ENCODE data around the gene CAMTA1.

Gene CAMTA1

DNA sequence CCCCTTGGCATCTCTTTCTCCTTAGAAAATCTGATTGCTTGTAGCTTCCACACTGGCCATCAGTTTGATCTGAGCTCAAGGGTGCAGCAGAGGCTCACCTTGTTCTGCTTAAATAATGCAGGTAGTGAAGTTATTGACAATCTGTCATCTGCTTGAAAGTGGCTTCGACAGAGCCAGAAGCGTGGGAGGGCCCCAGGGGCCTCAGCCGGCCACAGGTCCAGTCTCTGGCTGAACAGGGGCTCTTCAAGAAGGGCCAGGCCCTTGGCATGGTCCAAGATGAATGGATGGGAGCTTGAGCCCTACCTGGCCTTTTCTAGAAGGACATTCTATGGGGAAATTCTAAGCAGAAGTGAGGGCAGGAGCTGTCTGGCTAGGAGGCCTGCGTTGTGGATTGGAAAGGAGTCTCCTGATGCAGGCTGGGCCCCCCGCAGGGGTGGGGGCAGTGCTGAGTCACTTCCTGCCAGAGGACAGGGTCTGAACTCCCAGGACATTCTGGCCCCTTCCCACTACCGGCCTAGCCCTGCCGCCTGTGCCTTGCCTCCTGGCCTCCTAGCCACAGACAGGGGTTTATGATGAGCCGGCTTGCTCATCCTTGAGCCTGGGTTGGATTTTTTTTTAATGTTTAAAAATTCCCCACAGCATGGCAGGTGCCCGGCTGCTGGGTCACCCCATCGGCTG is 823.5 kb downstream of the CAMTA1 start:
- DNase-seq (ENCODE audit: low read depth, low spot score): peak; percentile 73

DNA sequence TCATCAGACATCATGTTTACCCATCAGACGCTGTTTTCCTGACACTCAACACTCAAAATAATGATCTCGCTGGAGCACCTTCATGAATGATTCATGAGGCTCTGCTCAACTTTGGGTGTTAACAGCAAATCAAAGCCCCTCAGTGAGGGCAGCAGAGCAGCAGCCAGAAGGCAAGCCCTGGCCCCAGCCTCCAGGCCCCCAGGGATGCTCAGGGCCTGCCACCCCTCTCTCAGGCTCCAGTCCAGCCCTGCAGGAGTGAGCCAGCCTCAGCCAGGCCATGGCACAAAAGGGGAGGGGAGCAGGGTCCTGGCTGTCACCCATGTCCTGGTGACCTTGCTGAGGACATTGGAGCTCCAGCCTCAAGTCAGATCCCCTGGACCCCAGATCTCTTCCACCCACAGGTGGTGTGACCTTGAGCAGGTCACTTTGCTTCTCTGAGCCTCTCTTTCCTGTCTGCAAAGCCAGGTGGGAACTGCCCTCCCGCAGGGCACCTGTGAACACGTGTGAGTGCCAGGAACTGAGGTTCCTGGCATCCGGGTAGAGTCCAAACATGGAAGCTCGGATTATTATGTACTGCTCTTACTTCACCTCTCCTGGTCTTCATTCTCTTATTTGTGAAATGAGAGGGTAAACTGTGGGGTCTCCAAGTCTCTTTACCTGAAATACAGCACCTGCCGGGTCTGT is 824.2 kb downstream of the CAMTA1 start:
- no peak for DNase-seq (ENCODE audit: low read depth, low spot score)

- DNase-seq (ENCODE audit: low read depth, low spot score): no peak
Observed at GRCh38 chr1:7610106-7610731, 825.0 kb downstream of the CAMTA1 start.

GRCh38 chr1:7610936-7611335 is 825.7 kb downstream of the CAMTA1 start:
- DNase-seq (ENCODE audit: low read depth, low spot score): no peak

- no peak for DNase-seq (ENCODE audit: low read depth, low spot score)
Observed at GRCh38 chr1:7611421-7612010, 826.3 kb downstream of the CAMTA1 start.

DNA sequence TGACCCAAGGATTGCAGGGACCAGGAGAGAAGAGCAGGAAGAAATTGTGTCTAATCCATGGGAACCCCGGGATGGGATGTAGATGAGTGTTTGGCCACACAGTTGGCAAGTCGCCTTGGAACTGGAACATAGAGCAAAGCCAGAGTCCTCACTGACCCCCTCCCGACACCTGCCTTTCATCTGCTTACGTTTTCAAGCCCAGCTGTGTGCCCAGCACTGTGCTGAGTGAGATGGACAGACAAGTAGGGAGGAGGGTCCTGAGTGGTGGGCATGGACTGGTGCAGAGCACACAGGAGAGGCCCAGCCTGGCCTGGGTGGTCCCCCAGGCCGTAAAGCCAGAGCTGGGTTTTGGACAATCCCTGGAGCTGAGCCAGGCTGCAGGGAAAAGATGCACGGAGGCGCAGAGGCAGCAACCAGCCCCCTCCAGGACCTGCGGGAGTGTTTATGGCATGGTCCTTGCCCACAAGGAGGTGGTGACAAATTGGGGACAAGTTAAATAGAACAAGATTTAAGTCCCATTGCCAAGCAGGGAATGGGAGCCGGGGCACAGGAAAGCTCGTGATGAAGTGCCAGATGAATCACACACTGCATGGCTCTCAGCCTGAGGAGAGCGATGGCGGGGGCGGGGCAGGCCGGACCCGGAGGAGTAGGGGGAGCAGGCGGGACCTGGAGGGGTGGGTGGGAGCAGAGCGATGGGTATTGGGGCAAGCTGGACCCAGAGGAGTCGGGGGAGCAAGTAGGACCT is 828.0 kb downstream of the CAMTA1 start:
- DNase-seq (ENCODE audit: low read depth, low spot score): no peak

- DNase-seq (ENCODE audit: low read depth, low spot score): no peak
Observed at GRCh38 chr1:7613851-7614205, 828.6 kb downstream of the CAMTA1 start.

GRCh38 chr1:7614576-7615074 is 829.4 kb downstream of the CAMTA1 start:
- no peak for DNase-seq (ENCODE audit: low read depth, low spot score)

DNA sequence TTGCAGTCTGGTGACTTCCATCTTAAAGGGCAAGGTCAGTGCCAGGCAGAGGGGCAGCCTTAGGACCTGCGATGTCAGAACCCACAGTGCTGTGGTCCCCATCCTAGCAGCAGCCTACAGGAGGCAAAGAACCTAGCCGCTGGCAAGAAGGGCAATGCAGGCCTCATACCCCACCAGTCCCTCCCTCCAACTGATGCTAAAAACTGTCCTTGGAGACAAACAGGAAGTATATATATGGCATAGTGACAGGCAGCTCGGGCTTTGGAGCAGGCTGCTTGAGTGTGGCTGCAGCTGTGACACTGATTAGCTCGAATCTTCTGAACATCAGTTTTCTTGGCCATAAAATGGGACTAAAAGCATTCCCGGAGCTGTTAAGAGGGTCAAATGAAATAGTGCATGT is 829.9 kb downstream of the CAMTA1 start:
- DNase-seq (ENCODE audit: low read depth, low spot score): no peak

DNA sequence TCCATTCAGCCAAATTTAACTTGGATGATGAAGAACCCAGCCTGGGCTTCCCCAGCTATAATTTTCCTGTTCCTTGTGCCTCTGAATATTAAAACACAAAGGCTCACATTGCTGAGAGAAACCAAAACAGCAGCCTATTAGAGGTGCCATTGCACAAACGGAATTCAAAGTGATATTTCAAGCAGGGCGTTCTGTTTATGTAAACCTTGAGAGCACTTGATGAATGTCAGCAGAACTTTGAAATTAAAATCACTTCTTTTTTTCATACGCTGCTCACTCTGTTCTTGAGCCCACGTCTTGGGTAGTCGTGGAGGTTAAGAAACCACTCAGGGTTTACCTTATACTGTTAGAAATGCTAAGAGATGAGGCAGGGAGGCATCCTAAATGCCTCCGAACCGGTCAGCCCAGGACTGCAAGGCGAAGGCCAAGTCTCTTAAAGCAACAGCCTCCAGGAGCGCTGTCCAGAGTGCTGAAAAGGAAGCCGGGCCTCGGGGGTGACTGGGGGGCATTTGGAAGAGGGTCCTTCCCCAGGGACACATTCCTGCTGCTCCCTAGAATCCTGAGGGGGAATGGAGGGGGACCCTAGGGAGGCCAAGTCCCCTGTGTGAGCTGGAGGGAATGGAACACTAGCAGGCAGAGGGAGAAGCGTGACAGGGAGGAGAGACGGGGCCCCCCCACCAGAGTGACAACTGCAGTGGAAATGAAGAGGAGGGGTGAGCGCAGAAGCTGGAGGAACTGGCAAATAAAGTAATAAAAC is 831.0 kb downstream of the CAMTA1 start:
- peak; percentile 20 for DNase-seq (ENCODE audit: low read depth, low spot score)

GRCh38 chr1:7616953-7617352 is 831.7 kb downstream of the CAMTA1 start:
- DNase-seq (ENCODE audit: low read depth, low spot score): no peak

DNA sequence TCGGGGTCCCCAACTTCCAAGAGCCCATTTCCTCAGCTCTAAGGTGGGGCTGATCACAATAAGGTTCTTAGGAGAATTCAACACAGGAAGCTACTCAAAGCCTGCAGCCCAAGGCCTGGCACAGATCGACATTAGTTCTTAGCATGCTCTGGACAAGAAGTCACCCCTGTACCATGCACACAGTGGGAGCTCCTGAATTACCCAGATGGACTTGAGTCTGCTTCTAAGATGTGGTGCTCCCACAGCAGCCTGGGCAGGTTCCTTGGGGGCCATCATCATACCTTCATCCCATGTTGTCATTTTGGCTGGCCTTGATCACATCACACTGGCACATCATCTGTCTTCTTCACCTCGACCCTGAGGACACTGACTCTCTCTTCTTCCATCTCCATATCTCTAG is 832.6 kb downstream of the CAMTA1 start:
- DNase-seq (ENCODE audit: low read depth, low spot score): no peak

- no peak for DNase-seq (ENCODE audit: low read depth, low spot score)
Observed at GRCh38 chr1:7620196-7620595, 834.9 kb downstream of the CAMTA1 start.

DNA sequence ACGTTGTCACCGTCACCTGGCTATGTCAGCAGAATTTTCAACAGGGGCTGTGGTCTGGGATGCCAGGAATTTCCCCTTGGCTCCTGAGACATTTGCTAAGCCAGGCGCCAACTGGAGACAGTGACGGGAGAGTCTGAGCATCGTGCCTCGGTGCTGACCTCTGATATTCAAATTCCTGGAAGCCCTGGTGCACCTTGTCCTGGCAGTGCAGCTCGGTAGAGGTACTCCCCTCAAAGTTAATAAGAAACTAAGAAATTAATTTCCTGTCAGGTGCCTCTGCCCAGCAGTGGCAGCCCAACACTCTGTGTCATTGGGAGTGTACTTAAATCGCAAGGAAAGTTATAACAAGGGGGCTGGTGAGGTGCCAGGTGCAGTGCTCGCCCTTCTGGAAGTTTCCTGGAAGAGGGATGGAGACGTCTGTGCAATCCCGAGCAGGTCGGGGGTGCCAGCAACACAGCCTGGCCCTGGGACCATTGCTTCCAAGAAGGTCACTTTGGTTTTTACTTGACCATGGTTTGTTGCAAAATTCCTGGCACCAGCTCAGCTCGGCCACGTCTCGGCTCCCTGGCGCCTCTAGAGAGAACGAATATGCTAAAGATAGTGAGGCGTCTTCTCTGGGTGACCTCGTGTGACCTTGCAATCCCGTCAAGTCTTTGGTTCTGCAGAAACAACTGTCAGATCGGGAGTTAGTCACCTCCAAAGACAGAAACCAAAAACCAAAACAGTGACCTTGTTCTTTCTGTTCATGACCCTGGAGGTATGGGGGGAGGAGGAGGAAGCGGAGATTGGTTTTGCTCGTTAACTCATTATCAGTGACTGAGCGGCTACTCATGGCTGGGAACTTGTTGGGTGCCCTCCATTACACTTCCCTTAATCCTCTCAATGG is 836.3 kb downstream of the CAMTA1 start:
- DNase-seq (ENCODE audit: low read depth, low spot score): no peak

DNA sequence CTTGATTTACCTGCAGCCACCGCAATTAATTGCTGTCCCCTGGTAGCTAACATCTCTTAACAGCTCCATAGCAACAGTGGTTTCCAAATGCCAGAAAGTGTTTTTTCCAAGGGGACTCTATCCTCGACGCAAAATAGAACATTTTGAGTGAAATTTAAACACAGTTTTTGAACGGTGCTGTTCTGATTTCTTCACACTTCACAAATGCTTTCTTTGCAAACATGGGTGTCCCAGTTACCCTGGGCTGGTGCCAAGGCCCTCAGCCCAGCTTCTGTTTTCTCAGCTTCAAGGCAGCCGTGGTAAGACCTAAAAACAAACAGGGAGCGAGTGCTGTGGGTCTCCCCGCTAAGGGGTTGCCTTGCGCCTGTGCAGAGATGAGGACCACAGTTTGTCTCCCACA is 838.6 kb downstream of the CAMTA1 start:
- DNase-seq (ENCODE audit: low read depth, low spot score): no peak

DNA sequence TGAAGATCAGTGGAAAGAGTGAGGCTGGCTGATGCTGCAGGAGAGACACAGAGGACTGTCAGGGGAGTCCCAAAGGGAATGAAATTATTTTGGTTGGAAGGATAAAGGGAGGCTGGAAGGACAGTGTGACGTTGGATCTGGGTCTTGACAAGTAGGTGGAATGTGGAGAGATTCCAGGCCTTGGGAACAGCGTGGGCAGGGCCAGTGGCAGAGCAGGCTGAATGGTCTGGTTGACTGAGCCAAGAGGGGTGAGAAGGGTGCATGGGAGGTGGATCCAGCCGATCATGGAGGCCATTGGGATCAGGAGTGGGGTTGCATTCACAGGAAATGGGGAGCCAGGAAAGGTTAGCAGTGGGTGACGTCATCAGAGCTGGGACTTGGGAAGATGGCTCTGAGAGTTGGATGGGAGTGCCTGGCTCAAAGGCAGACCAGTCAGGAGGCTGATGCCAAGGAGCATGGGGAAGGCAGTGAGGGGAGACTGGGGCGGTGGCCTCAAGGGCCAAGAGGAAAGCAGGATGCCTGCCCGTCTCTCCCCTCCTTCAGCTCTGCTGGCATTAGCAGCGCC is 839.6 kb downstream of the CAMTA1 start:
- no peak for DNase-seq (ENCODE audit: low read depth, low spot score)

- no peak for DNase-seq (ENCODE audit: low read depth, low spot score)
Observed at GRCh38 chr1:7625401-7625800, 840.1 kb downstream of the CAMTA1 start.

DNA sequence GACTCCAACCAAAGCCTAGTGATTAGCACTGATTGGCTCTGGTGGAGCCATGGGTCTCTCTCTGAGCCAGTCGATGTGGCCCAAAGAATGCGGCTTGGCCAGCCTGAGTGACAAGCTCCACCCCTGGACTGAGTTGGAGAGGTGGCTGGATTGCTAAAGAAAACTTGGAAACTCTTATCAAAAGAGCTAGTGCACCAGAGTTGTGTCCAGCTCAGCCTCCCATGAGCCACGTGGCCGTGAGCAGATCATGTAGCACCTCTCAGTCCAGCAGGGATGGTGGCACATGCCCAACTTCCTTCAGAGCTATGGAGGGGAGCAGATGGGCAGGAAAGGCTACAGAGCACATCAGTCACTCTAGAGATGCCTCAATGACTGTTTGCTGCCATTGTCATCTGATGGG is 843.0 kb downstream of the CAMTA1 start:
- DNase-seq (ENCODE audit: low read depth, low spot score): no peak

DNA sequence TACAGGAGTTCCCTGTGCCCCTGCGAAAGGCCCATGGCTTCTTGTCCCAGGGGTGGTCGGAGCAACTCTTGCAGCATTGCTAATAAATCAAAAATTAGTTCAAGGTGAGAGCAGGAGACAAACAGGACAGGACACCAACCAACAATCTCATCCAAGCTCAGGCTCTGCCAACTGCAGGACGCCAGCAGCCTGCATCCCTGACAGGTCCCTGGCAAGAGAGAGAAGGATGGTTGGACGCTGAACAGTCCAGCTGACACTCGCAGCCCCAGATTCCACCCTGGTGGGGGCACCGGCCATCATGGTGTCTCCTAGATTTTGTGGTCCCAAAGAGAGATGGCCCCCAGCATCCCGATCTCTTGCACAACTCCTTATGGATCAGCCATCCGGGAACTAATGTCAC is 843.8 kb downstream of the CAMTA1 start:
- DNase-seq (ENCODE audit: low read depth, low spot score): no peak

Data from iPS DF 19.7 (cell line).